ENCODE data around the gene SLIT2. TPM values are rescaled to one million over a fixed set of nuclear protein-coding genes. Genes with fewer than 3 reads are reported as not detected.

Gene SLIT2
- total RNA-seq, 1 donor from 2014 or later = 6.0 TPM

GRCh38 chr4:20281453-20281852 is 29.7 kb downstream of the SLIT2 start:
- DNase-seq = no peak
- no peaks in the 10 kb centered on the region for H3K9me3 ChIP-seq (replicated peaks)
- no peak overlapping the region for H3K27ac ChIP-seq (replicated peaks)
- no peaks in the 10 kb centered on the region for H3K27me3 ChIP-seq (ENCODE audit: low read depth)
- H3K4me3 ChIP-seq = no peak overlapping the region
- H3K4me1 ChIP-seq = no peaks in the 10 kb centered on the region
- TF ChIP-seq, protein P1, sequence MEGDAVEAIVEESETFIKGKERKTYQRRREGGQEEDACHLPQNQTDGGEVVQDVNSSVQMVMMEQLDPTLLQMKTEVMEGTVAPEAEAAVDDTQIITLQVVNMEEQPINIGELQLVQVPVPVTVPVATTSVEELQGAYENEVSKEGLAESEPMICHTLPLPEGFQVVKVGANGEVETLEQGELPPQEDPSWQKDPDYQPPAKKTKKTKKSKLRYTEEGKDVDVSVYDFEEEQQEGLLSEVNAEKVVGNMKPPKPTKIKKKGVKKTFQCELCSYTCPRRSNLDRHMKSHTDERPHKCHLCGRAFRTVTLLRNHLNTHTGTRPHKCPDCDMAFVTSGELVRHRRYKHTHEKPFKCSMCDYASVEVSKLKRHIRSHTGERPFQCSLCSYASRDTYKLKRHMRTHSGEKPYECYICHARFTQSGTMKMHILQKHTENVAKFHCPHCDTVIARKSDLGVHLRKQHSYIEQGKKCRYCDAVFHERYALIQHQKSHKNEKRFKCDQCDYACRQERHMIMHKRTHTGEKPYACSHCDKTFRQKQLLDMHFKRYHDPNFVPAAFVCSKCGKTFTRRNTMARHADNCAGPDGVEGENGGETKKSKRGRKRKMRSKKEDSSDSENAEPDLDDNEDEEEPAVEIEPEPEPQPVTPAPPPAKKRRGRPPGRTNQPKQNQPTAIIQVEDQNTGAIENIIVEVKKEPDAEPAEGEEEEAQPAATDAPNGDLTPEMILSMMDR (IDR thresholded peaks at IDR 0.05; ENCODE audit: borderline replicate concordance) = no peak
- no peaks in the 10 kb centered on the region for H3K36me3 ChIP-seq
- intact Hi-C loops (cut with micrococcal nuclease) = no loop called here

DNA sequence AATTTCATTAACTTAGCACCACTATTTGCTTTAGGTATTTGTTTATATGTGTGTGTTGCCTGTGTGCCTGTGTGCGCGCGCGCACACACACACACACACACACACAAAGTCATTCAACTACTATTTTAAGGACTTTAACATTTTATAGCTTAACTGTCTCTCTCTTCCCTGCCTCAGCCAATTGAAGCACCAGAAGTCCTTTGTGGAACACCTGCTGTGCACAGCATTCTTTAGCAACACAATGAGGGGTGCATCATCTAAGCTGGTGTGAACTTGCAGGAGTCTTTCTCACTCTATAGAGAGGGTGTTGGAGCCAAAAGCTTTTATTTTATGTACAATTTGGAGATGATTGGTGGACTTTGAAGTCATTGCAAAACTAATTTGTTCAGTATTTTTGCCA is 31.3 kb downstream of the SLIT2 start:
- Histone ChIP-seq H3K27ac (replicated peaks) (no peak overlapping the region), H3K36me3 (no peaks in the 10 kb centered on the region), H3K27me3 (ENCODE audit: low read depth) (no peaks in the 10 kb centered on the region), H3K4me3 (no peak overlapping the region), H3K4me1 (no peaks in the 10 kb centered on the region), H3K9me3 (replicated peaks) (no peaks in the 10 kb centered on the region)
- intact Hi-C loops (cut with micrococcal nuclease) = no loop called here
- TF ChIP-seq, protein P1 (IDR thresholded peaks at IDR 0.05; ENCODE audit: borderline replicate concordance) = no peak
- DNase-seq = no peak

DNA sequence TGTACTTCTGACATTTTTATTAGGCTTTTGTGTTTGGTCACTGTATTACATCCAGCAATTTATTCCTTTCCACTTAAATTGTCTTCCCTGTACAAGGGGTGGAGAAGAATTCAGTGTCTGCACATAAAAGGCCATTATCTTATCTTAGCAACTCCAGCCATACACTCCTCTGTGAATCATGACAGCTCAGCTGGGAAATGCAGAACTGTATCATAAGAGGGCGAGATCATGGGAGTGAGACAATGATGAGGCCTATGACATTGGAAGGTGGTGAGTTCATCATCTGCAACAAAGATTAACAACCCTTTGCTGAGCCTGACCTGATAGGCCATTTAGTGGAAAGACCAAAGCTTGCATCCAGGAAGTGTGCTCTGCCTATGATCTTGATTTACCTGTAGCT is 33.3 kb downstream of the SLIT2 start:
- H3K36me3 ChIP-seq = no peaks in the 10 kb centered on the region
- TF ChIP-seq, protein P1 (IDR thresholded peaks at IDR 0.05; ENCODE audit: borderline replicate concordance) = no peak
- H3K4me1 ChIP-seq = no peaks in the 10 kb centered on the region
- H3K4me3 ChIP-seq = no peak overlapping the region
- H3K27me3 ChIP-seq (ENCODE audit: low read depth) = no peaks in the 10 kb centered on the region
- no peak overlapping the region for H3K27ac ChIP-seq (replicated peaks)
- intact Hi-C loops (cut with micrococcal nuclease) = no loop called here
- H3K9me3 ChIP-seq (replicated peaks) = no peaks in the 10 kb centered on the region
- DNase-seq = no peak

- DNase-seq = no peak
- no peak overlapping the region for H3K4me3 ChIP-seq
- intact Hi-C loops (cut with micrococcal nuclease) = no loop called here
- no peaks in the 10 kb centered on the region for H3K9me3 ChIP-seq (replicated peaks)
- no peaks in the 10 kb centered on the region for H3K36me3 ChIP-seq
- no peaks in the 10 kb centered on the region for H3K4me1 ChIP-seq
- H3K27ac ChIP-seq (replicated peaks) = no peak overlapping the region
- H3K27me3 ChIP-seq (ENCODE audit: low read depth) = no peaks in the 10 kb centered on the region
- TF ChIP-seq, protein P1 (IDR thresholded peaks at IDR 0.05; ENCODE audit: borderline replicate concordance) = no peak
Observed at GRCh38 chr4:20287246-20287645, 35.5 kb downstream of the SLIT2 start.

GRCh38 chr4:20288047-20288650 is 36.4 kb downstream of the SLIT2 start:
- H3K27ac ChIP-seq (replicated peaks) = no peak overlapping the region
- TF ChIP-seq, protein P1 (IDR thresholded peaks at IDR 0.05; ENCODE audit: borderline replicate concordance) = no peak
- H3K4me3 ChIP-seq = no peak overlapping the region
- no peak for DNase-seq
- no peaks in the 10 kb centered on the region for H3K4me1 ChIP-seq
- no peaks in the 10 kb centered on the region for H3K27me3 ChIP-seq (ENCODE audit: low read depth)
- intact Hi-C loops (cut with micrococcal nuclease) = no loop called here
- no peaks in the 10 kb centered on the region for H3K9me3 ChIP-seq (replicated peaks)
- no peaks in the 10 kb centered on the region for H3K36me3 ChIP-seq

All from left ventricle myocardium inferior (tissue), 1 donor.